Suprapubic skin (tissue), 4 donors: Measurements from ENCODE around the gene HEYL.

Experiments
- EP300 ChIP-seq: sonication (generic); formaldehyde crosslinking; IDR thresholded peaks from one replicate; pipeline ENCODE4 v1.6.1; 2017; ENCODE audit warnings: antibody characterized with exemption
- POLR2A ChIP-seq, 2 donors: fragments of 450-650 bp; IDR thresholded peaks; one replicate each; pipeline ENCODE4 v1.6.1; 2017; ENCODE audit warnings: antibody characterized with exemption in 2 of 2, mild to moderate bottlenecking in 2 of 2, moderate library complexity in 2 of 2
- POLR2AphosphoS5 ChIP-seq, 3 donors: sonication (generic); formaldehyde crosslinking; IDR thresholded peaks; one replicate each; pipeline ENCODE4 v1.6.1; 2017; ENCODE audit warnings: antibody characterized with exemption in 3 of 3
- TF ChIP-seq, protein P1 (sequence below), 2 donors: fragments of 200-600 bp in 1 of 2; fragments of 450-650 bp in 1 of 2; sonication (generic) in 1 of 2; IDR thresholded peaks; one replicate each; pipeline ENCODE4 v1.5.1; 2016 to 2019; ENCODE audit warnings: antibody characterized with exemption in 2 of 2, mild to moderate bottlenecking in 1 of 2, moderate library complexity in 1 of 2

- TF ChIP-seq, protein P1, sequence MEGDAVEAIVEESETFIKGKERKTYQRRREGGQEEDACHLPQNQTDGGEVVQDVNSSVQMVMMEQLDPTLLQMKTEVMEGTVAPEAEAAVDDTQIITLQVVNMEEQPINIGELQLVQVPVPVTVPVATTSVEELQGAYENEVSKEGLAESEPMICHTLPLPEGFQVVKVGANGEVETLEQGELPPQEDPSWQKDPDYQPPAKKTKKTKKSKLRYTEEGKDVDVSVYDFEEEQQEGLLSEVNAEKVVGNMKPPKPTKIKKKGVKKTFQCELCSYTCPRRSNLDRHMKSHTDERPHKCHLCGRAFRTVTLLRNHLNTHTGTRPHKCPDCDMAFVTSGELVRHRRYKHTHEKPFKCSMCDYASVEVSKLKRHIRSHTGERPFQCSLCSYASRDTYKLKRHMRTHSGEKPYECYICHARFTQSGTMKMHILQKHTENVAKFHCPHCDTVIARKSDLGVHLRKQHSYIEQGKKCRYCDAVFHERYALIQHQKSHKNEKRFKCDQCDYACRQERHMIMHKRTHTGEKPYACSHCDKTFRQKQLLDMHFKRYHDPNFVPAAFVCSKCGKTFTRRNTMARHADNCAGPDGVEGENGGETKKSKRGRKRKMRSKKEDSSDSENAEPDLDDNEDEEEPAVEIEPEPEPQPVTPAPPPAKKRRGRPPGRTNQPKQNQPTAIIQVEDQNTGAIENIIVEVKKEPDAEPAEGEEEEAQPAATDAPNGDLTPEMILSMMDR (IDR thresholded peaks at IDR 0.05): no peak
- no peak for TF ChIP-seq POLR2A (IDR thresholded peaks at IDR 0.05)
- no peak for TF ChIP-seq POLR2AphosphoS5 (IDR thresholded peaks at IDR 0.05)
- no peak for TF ChIP-seq EP300
Observed at GRCh38 chr1:39620659-39621165, 18.7 kb downstream of the HEYL start.
